Transverse colon (tissue), 4 donors: ENCODE results near the gene UHRF1. TPM values are rescaled to one million over a fixed set of nuclear protein-coding genes. Genes with fewer than 3 reads are reported as not detected.
"Not testable (repeated sequence)": the region's sequence is repeated elsewhere in the genome, so short reads cannot be mapped to it uniquely, and the experiment has no call there.

Source experiments
- DNase-seq: peaks from one replicate; pipeline ENCODE4 v3.0.0-alpha.2; 2019
- H3K27ac ChIP-seq, 4 donors: fragments of 200-600 bp; sonication (generic); 2 replicates each; pipeline ENCODE4 v1.5.1; 2016 to 2018; ENCODE audit warnings: inconsistent platforms in 4 of 4
- H3K27me3 ChIP-seq: fragments of 200-600 bp; sonication (generic); 2 replicates; pipeline ENCODE4 v1.5.1; 2017; ENCODE audit warnings: inconsistent platforms
- H3K36me3 ChIP-seq, 4 donors: fragments of 200-600 bp; sonication (generic); 2 replicates each; pipeline ENCODE4 v1.5.1; 2017 to 2019; ENCODE audit warnings: inconsistent platforms in 4 of 4
- H3K4me1 ChIP-seq, 4 donors: fragments of 200-600 bp; sonication (generic); 2 replicates each; pipeline ENCODE4 v1.5.1; 2017 to 2020; ENCODE audit warnings: inconsistent platforms in 4 of 4
- H3K4me3 ChIP-seq, 4 donors: fragments of 200-600 bp; sonication (generic); 1 replicate in 1 of 4; 2 replicates in 3 of 4; pipeline versions ENCODE4 v1.5.1 to v1.6.1; 2017 to 2019; ENCODE audit warnings: inconsistent platforms in 4 of 4
- H3K9me3 ChIP-seq, 2 donors: fragments of 200-600 bp; sonication (generic); 2 replicates each; pipeline ENCODE4 v1.5.1; 2017 to 2019; ENCODE audit warnings: inconsistent platforms in 2 of 2
- EP300 ChIP-seq: sonication (generic); formaldehyde crosslinking; IDR thresholded peaks from one replicate; pipeline ENCODE4 v1.6.1; 2017; ENCODE audit warnings: antibody characterized with exemption, low read depth
- POLR2A ChIP-seq: fragments of 450-650 bp; IDR thresholded peaks from one replicate; pipeline ENCODE4 v1.6.1; 2016; ENCODE audit warnings: antibody characterized with exemption, mild to moderate bottlenecking, moderate library complexity
- POLR2AphosphoS5 ChIP-seq, 3 donors: sonication (generic); formaldehyde crosslinking; IDR thresholded peaks; one replicate each; pipeline ENCODE4 v1.6.1; 2016; ENCODE audit warnings: antibody characterized with exemption in 3 of 3
- WGBS, 2 donors: methylation state at CpG; one replicate each; pipeline ENCODE4 v1.1.5; 2018; ENCODE audit warnings: low coverage in 1 of 2; 5-methylcytosine and 5-hydroxymethylcytosine counted together
- in situ Hi-C, 4 donors: fragments of 200-750 bp; cut with MboI; loops; one replicate each; pipeline versions ENCODE4 v1.15.0 to v1.15.1; 2017; ENCODE audit warnings: low sequenced_read_pairs in 3 of 4, low pct_ligation_motif_present in 1 of 4, low pct_unique_long_range_greater_than_20kb in 1 of 4
- intact Hi-C: fragments of 100-400 bp; cut with DNase I; formaldehyde crosslinking; loops from one replicate; pipeline ENCODE4 v1.15.1; 2023; ENCODE audit warnings: low total_unique reads
- total RNA-seq, 4 donors: library from RNA; depleted of rRNA; stranded (reverse); fragments of >200 nt; gene quantifications; one replicate each; pipeline ENCODE4 v1.1.0, GENCODE V29; 2016
- TF ChIP-seq, protein P1 (sequence below), 5 experiments: fragments of 200-600 bp in 3 of 5; fragments of 450-650 bp in 2 of 5; sonication (generic) in 3 of 5; IDR thresholded peaks; 1 replicate in 2 of 5; 2 replicates in 3 of 5; pipeline ENCODE4 v1.5.1; 2016 to 2017; ENCODE audit warnings: antibody characterized with exemption in 5 of 5, inconsistent platforms in 3 of 5, mild to moderate bottlenecking in 2 of 5, moderate library complexity in 1 of 5

Gene UHRF1
- total RNA-seq, 4 donors from 2014 or later: 2.9 to 41.2 (median 12.0) TPM

DNA sequence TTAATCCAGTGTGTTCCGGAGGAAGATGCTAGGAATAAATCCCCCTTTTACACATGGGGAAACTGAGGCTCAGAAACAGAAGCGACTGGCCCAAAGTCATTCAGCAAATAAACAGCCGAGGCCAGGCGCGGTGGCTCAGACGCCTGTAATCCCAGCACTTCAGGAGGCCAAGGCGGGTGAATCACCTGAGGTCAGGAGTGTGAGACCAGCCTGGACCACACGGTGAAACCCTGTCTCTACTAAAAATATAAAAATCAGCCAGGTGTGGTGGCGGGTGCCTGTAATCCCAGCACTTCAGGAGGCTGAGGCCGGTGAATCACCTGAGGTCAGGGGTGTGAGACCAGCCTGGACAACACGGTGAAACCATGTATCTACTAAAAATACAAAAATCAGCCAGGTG, 30.3 kb upstream of the UHRF1 start:
- in situ Hi-C loops: loop anchor here in 1 of 4 donors (10.0 kb wide), 1 partner anchor 156 kb away; no protein-coding TSS in a partner anchor
- Histone ChIP-seq H3K27ac (peak overlapping the region in 1 of 4 donors; percentile 50), H3K9me3 (no peaks in the 10 kb centered on the region), H3K4me1 (peaks cover 0 to 11% (median 0%) of the 10 kb centered on the region in 4 donors), H3K4me3 (no peak overlapping the region), H3K27me3 (no peaks in the 10 kb centered on the region), H3K36me3 (no peaks in the 10 kb centered on the region)
- WGBS, 2 donors: 88% methylated on average over 11 of the region's 11 CpGs; no CpG with 5 or more reads in 1 of the 2 donors
- no peak for DNase-seq
- TF ChIP-seq POLR2A: no peak
- TF ChIP-seq POLR2AphosphoS5 (IDR thresholded peaks at IDR 0.05): no peak
- no peak for TF ChIP-seq EP300
- TF ChIP-seq, protein P1, sequence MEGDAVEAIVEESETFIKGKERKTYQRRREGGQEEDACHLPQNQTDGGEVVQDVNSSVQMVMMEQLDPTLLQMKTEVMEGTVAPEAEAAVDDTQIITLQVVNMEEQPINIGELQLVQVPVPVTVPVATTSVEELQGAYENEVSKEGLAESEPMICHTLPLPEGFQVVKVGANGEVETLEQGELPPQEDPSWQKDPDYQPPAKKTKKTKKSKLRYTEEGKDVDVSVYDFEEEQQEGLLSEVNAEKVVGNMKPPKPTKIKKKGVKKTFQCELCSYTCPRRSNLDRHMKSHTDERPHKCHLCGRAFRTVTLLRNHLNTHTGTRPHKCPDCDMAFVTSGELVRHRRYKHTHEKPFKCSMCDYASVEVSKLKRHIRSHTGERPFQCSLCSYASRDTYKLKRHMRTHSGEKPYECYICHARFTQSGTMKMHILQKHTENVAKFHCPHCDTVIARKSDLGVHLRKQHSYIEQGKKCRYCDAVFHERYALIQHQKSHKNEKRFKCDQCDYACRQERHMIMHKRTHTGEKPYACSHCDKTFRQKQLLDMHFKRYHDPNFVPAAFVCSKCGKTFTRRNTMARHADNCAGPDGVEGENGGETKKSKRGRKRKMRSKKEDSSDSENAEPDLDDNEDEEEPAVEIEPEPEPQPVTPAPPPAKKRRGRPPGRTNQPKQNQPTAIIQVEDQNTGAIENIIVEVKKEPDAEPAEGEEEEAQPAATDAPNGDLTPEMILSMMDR (IDR thresholded peaks at IDR 0.05): no peak
- intact Hi-C loops: no loop called here

DNA sequence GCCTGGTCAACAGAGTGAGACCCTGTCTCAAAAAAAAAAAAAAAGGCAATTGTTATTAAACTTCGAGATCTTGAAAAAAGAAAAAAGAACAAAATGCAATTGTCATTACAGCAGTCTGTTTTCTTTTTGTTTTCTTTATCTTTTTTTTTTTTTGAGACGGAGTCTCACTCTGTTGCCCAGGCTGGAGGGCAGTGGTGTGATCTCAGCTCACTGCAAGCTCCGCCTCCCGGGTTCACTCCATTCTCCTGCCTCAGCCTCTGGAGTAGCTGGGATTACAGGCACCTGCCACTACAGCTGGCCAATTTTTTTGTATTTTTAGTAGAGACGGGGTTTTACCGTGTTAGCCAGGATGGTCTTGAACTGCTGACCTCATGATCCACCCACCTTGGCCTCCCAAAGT, 26.4 kb upstream of the UHRF1 start:
- WGBS, 2 donors: 61 to 78% methylated on average over 5 to 6 of the region's 6 CpGs
- H3K27me3 ChIP-seq, H3K27ac ChIP-seq, H3K9me3 ChIP-seq, H3K4me3 ChIP-seq, H3K4me1 ChIP-seq, in situ Hi-C loops, intact Hi-C loops, H3K36me3 ChIP-seq, DNase-seq: not testable (repeated sequence)

DNA sequence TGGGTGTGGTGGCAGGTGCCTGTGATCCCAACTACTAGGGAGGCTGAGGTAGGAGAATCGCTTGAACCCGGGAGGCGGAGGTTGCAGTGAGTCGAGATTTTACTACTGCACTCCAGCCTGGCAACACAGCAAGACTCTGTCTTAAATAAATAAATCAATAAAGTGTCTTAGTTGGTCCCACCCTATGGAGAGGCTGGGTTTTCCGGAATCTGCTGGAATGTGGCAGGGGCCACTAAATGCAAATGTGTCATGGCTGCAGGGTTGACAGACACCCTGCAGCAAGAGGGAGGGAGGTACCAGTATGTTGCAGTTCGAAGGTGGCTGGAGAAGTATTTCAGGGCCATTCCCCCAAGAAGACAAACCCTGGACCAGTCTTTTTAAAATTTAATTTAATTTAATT, 24.3 kb upstream of the UHRF1 start:
- H3K27ac ChIP-seq, in situ Hi-C loops, H3K4me1 ChIP-seq, H3K27me3 ChIP-seq, H3K9me3 ChIP-seq, intact Hi-C loops, DNase-seq, H3K4me3 ChIP-seq, H3K36me3 ChIP-seq: not testable (repeated sequence)
- WGBS, 2 donors: 78% methylated on average over 4 of the region's 6 CpGs; no CpG with 5 or more reads in 1 of the 2 donors

DNA sequence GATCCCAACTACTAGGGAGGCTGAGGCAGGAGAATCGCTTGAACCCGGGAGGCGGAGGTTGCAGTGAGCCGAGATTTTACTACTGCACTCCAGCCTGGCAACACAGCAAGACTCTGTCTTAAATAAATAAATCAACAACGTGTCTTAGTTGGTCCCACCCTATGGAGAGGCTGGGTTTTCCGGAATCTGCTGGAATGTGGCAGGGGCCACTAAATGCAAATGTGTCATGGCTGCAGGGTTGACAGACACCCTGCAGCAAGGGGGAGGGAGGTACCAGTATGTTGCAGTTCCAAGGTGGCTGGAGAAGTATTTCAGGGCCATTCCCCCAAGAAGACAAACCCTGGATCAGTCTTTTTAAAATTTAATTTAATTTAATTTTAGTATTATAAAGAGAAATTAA, 21.5 kb upstream of the UHRF1 start:
- in situ Hi-C loops, H3K36me3 ChIP-seq, intact Hi-C loops, H3K27ac ChIP-seq, H3K4me3 ChIP-seq, H3K4me1 ChIP-seq, H3K9me3 ChIP-seq, H3K27me3 ChIP-seq, DNase-seq: not testable (repeated sequence)
- WGBS, 2 donors: 83% methylated on average over 3 of the region's 6 CpGs; no CpG with 5 or more reads in 1 of the 2 donors

DNA sequence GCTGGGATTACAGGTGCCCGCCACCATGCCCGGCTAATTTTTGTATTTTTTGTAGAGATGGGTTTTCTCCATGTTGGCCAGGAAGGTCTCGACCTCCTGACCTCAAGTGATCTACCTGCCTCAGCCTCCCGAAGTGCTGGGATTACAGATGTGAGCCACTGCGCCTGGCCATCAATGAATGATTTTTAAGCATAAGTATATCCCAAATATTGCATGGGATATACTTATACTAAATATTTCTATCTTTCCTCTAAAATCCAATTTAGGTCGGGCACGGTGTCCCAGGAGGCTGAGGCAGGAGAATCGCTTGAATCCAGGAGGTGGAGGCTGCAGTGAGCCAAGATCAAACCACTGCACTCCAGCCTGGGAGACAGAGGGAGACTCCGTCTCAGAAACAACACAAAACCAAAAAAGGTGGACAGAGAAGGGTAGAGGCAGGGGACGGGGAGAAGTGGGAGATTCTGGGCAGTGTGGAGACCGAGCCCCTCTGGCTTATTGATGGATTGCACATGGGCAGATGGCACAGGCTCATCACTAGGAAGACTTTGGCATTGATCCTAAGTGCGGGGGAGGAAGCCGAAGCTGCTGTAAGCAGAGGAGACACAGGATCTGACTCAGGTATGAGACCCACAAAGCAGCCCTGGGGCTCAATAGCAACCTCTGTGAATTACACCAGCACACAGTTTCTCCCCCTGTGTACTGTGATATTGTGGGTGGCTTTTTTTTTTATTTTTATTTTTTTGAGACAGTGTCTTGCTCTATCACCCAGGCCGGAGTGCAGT, 20.1 kb upstream of the UHRF1 start:
- Histone ChIP-seq H3K27ac (no peak overlapping the region), H3K27me3 (no peaks in the 10 kb centered on the region), H3K36me3 (no peaks in the 10 kb centered on the region), H3K9me3 (no peaks in the 10 kb centered on the region), H3K4me3 (no peak overlapping the region), H3K4me1 (no peaks in the 10 kb centered on the region)
- 91% methylated on average over 9 to 14 of the region's 14 CpGs for WGBS, 2 donors
- DNase-seq: no peak
- intact Hi-C loops: no loop called here
- in situ Hi-C loops: no loop called here
- TF ChIP-seq EP300 (no peak), POLR2A (no peak), POLR2AphosphoS5 (IDR thresholded peaks at IDR 0.05) (no peak)
- TF ChIP-seq, protein P1 (IDR thresholded peaks at IDR 0.05): no peak
